Measurements from ENCODE around the gene PYGB.
A peak's percentile ranks its signal among the peaks of the same experiment; 100 is the strongest.

PYGB gene

DNA sequence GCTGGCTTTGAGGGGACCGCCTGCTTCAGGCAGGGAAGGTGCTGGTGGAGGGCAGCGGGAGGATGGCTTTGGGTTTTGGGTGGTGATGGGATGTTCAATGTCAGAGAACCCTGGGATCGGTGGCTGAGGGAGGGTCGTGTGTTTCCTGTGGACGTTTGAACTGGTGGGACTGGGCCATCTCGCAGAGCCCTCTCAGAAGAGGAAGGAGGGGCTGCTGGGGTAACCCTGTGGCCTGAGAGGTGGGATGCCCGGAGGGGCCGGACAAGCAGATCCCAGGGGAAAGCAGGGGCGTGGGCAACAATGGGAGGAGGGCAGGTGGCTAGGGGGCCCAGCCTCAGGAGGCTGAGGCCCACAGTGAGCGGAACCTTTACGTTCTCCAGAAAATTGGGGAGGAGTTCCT lies 34.9 kb downstream of the PYGB start:
- no peak for DNase-seq (ENCODE audit: low spot score)

DNA sequence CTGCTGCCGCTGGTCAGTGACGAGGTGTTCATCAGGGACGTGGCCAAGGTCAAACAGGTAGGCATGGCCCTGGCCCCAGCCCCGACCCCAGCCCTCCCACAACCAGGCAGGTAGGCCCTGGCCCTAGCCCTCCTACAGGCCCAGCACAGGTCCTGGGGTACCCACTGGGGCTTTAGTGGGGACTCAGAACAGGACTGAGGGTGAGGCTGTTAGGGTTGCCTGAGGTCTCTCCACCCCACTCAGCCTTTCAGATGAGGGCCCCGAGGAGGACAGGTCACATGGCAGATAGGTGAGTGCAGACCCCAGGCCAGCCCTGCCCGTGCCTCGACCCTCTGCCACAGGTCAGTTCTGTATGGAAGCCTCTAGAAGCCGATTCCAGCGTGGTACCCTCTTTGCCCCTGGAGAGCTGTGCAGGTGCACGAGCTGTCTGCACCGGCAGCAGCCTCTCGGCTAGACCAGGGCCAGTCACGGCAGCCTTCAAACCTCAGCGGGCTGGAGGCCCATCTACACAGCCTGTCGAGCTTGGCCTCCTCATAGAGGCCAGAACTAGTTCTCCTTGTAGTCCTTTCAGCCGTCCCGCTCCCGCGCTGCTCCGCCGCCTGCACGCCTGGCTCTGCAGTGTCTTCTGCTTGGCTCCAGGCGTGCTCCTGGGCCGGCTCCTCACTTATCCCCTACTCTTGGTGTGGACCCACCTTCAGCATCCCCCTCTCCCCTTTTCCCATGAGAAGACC lies 35.5 kb downstream of the PYGB start:
- DNase-seq (ENCODE audit: low spot score): no peak

DNA sequence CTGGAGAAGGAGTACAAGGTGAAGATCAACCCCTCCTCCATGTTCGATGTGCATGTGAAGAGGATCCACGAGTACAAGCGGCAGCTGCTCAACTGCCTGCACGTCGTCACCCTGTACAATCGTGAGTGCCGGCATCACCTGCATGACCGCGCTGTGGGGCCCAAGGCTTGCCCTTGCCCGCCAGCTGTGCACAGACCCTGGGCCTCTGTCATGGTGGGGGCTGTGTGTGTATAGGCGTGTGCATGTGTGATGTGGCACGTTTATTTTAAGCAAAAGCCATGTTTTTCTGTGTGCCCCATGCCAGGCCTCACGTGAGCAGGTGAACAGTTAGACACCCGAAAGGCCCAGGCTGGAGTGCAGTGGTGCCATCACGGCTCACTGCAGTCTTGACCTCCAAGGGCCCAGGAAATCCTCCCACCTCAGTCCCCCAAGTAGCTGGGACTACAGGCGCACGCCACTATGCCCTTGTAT lies 36.3 kb downstream of the PYGB start:
- DNase-seq (ENCODE audit: low spot score): no peak

DNA sequence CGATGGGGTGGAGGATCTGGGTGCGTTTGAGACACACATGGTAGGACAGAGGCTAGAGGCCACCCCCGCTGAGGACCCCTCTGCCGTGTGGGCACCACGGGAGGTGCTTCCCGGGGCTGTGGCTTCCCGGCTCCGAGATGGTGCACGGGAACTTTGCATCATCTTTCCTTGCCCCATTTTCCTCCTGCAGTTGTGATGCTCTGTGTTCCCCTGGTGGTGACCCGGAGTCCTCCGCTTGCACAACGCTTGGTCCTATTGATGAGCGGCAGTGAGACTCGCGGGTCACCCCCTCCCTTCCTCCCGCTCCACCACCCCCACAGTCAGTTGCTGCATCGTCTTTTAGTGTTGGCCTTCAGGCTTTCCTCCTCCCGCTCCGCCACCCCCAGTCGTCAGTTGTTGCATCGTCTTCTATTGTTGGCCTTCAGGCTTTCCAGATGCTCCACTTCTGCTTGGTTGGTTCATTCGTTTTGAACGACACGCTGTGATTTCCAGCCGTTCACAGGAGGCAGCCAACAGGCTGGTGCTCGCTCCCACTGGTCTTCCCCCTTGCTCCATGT lies 37.3 kb downstream of the PYGB start:
- DNase-seq (ENCODE audit: low spot score): no peak

DNA sequence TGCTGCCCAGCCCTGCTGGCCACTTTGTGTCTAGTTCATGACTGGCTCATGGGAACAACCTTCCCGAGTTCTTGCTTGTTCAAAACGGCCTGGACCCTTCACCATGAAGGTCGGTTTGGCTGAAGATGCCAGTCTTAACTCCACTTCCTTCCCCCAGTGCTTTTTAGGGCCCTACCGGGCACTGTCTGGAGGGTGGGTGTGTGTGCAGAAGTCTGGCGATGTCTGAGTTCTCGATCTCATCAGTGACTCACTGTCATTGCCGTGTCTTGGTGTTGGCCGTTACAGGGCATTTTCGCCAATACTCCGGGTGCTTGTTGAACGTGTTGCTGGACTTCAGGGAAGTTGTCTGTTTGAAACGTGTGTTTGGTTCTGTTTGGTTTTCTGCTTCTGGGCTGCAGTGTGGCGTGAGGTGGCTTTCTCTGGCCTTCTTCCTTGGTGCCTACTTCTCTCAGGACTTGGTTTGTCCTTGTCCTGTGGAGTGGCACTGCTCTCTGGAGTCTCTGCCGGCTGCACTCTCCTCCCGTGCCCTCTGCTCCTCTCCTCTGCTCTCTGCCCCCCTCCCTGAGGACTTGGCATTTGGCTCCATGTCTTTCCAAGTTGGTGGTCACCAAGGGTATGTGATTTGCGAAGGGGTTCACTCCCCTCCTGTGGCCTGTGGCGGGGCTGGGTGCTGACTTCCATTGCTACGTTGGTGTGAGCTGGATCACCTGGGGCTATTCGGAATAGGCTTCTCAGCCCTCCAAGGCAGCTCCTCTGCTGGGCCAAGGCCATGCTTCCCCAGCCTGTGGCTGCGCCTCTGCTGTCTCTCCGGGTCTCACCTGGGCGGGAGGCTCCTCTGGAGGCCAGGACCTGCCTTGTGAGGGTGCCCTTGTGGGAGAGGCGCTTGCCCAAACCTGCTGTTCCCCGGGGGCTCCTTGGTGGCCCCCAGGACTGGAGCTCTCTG lies 38.2 kb downstream of the PYGB start:
- DNase-seq (ENCODE audit: low spot score): no peak

DNA sequence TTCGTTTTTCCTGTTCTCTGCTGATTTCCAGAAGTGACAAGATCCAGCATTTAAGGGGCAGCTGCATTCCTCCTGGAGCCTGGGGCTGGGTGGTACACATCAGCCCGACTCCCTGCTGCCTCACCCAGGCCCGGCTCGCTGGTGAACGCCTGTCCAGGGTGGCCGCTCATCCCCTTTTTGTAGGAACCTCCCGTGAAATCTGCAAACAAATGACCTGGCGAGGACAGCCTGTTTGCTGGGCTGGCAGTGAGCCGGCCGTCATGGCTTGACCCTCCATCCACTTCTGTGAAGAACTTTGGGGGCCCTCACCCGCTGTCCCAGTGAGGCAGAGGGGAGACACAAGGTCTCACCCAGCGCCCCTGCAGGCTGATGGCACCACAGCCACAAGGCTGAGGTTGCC lies 39.0 kb downstream of the PYGB start:
- no peak for DNase-seq (ENCODE audit: low spot score)

DNA sequence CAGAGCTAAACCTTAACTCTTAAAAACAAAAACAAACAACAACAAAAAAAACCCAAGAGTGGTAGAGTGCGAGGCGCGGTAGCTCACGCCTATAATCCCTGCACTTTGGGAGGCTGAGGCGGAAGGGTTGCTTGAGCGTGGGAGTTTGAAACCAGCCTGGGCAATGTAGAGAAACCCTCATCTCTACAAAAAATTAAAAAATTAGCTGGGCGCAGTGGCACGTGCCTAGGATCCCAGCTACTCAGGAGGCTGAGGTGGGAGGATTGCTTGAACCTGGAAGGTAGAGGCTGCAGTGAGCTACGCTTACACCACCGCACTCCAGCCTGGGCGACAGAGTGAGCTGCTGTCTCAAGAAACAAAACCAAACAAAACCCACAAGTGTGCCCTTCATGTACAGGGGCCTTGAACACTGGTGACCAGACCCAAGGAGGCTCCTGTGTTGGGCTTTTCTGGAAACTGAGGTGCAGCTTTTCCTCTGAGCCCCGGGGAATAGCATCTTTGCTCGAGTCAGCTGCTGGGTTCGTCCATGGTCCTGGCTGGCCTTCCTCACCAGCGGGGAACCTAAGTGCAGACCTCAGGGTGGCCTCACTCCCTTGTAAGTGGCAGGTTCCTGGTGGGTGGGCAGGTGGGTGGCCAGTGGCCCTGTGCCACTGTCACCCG lies 39.9 kb downstream of the PYGB start:
- no peak for DNase-seq (ENCODE audit: low spot score)

DNA sequence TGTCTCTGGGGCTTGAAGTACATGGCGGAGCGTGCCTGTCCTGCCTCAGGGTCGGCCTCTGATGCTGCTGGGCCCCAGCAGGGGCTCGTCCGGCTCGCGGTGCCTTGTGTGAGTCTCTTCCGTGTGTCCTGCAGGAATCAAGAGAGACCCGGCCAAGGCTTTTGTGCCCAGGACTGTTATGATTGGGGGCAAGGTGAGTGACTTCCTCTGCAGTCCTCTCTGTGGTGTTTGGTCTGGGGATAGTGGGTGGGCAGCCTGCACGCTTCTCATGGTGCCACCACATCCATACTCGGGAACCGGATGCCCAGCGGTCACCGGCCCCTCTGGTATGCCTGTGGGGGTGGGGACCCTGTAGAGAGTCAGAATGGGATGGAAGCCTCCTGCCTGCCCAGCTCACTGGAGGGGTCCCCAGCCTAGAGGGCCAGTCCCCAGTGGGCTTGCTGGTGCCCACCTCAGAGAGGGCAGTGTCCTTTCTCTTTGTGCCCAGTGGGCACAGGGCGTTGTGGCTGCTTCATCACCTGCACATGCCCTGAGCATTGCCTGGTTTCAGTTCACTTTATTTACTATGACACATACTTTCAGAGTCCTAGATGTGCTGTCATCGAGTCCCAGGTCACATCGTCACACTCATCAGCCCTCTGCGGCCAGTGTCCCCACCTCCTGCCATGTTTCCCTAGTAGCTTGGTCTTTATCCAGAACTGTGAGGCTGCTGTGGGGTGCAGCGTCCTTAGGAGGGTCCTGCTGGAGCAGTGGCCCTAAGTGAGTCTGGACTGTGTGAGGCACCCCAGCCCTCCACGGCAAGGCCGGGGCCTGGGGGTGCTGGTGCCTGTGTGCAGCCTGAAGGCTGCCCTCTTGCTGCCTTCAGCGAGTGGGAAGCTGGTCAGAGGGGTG lies 40.7 kb downstream of the PYGB start:
- DNase-seq (ENCODE audit: low spot score): no peak

DNA sequence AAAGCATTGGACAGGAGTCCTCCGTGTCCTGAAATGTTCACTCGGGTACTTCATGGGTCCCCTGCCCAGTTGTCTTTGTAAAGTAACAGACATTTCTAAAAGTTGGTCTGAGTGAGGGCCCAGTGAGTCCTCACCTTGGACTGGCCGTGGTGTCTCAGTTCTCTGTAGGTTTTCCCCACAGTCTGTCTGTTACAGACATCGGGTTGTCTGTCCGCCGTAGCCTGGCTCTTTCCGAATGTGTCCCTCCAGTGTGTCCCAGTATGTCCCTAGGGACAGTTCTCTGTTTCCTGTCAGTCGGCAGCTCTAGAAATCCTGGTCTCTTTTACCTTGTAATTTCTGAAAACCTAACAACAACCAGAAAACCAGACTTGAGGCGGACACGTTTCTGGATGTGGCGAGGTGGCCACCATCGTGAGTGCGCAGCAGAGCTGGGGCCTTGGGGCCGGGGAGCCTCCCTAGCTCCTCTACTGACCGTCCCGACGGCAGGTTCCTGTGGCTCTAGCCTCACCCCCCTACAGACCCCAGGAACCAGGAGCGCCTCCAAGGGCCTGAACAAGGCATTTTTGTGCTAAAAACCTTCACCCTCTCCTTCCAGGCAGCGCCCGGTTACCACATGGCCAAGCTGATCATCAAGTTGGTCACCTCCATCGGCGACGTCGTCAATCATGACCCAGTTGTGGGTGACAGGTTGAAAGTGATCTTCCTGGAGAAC lies 42.2 kb downstream of the PYGB start:
- no peak for DNase-seq (ENCODE audit: low spot score)

DNA sequence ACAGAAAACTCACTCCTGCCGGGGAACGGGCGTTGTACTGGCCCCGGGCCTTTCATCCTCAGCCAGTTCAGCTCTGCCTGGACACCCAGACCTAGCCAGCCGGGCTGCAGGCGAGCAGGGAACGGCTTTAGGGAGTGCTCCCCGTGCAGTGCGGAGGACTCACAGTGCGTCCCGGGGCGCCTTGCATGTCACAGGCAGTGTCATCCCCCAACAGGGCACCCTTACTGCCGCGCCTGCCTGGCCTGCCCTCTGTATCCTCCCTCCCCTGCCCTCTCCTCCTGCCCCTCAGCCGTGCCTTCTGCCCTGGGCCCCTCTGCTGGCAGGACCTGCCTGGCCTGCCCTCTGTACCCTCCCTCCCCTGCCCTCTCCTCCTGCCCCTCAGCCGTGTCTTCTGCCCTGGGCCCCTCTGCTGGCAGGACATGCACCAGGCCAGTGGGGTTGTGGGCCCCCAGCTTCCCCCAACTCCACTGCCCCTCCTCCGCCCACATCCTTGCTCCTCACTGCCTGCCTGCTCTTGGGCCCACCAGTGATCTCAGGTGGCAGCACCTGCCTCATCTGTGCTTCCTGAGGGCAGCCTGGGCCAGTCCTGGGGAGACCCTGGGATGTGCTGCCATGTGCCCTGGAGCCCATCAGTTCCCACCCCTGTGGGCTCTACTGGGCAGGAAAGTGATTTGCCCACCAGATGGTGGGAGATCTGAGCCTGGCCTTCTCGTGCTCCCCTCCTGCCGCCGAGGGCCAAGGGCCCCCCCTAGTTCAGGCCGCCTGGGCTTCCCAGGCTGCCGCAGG lies 43.0 kb downstream of the PYGB start:
- DNase-seq (ENCODE audit: low spot score): no peak

DNA sequence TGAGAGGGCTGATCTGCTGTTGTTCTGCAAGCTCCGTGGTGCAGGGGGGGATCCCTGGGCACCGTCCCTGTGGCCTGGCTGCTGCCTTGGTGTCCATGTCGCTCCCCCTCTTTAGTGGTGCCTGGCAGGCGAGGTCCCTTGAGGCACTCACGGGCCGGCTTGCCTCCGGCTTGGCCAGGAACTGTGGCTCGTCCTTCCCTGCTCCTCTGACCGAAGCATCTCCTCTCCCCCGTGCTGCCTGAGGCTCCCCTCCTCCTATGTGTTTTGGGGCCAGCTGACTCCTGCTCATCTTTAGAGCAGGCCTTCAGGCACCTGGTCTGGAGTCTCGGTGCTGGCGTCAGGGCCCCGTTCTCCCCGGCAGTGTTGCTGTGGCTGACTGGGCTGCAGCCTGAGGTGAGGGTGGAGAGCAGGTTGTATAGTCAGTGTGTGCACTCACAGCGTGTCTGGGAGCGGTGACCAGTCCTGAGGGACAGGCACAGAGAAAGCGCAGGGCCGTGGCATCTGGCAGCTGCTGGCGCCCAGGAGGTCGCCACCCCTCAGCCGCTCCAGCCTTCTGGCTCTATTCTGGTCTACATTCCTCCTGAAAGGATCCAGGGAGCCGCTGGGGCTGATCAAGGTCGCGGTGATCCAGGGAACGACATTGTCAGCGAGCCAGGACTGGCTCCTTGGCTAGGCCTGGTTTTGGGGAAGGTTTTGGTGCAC lies 43.7 kb downstream of the PYGB start:
- no peak for DNase-seq (ENCODE audit: low spot score)

DNA sequence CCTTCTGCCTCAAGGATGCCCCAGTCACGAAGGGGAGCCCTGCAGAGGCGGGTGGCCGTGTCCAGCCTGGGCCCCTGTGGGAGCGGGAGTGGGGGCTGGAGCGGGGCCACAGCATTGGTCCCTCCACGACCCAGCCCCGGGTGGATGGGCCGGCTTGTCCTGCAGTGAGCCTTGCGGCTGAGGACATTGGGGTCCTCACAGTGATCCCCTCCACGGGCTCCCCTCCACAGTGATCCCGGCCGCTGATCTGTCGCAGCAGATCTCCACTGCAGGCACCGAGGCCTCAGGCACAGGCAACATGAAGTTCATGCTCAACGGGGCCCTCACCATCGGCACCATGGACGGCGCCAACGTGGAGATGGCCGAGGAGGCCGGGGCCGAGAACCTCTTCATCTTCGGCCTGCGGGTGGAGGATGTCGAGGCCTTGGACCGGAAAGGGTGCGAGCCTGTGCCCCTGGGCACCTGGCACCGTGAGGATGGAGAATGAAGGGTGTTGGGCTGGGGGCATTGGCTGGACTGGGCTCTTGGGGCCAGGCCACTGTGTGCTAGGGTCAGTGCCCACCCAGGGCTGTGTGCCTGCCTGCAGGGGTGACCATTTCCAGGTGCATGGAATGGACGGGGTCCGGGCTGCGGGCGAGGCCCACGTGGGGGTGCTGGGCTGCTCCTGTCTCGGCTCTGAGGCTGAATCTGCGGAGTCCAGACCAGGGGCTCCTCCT lies 44.4 kb downstream of the PYGB start:
- DNase-seq (ENCODE audit: low spot score): no peak

DNA sequence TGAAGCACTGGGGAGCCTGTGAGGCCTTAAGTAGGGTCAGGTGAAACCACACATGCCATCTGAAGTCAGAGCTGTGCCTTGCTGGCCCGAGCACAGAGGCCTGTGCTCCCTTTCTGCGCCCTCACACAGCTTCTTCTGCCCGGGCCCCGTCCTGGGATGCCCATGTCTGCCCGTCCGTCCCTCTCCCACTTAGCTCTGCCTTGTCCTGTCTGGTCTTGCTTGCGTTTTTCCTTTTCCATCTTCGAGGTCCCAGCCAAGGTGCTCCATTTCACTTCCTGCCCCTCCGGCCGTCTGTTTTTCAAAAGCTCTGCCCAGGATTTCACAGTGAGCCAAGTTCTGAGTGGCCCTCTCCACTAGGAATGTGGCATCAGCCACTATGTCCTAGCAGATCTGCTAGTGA lies 45.6 kb downstream of the PYGB start:
- DNase-seq (ENCODE audit: low spot score): no peak

DNA sequence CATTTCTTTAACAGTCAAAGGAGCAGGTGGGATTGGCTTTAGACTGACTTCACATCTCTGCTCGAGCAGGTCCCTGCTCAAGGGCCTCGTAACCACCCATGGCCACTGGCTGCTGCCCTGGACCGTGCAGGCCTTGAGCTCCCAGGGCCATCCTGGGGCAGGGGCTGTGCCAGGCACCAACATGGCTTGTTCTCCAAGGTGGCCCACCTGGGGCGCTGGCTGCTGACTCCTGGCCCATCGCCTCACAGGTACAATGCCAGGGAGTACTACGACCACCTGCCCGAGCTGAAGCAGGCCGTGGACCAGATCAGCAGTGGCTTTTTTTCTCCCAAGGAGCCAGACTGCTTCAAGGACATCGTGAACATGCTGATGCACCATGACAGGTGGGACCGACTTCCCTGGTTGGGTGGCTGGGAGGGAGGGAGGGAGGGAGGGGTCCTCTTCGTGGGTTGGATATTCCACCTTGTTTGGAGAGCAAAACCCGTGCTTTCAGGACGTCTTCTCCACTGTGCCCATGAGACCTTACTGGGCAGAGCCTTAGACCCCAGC lies 46.1 kb downstream of the PYGB start:
- no peak for DNase-seq (ENCODE audit: low spot score)

DNA sequence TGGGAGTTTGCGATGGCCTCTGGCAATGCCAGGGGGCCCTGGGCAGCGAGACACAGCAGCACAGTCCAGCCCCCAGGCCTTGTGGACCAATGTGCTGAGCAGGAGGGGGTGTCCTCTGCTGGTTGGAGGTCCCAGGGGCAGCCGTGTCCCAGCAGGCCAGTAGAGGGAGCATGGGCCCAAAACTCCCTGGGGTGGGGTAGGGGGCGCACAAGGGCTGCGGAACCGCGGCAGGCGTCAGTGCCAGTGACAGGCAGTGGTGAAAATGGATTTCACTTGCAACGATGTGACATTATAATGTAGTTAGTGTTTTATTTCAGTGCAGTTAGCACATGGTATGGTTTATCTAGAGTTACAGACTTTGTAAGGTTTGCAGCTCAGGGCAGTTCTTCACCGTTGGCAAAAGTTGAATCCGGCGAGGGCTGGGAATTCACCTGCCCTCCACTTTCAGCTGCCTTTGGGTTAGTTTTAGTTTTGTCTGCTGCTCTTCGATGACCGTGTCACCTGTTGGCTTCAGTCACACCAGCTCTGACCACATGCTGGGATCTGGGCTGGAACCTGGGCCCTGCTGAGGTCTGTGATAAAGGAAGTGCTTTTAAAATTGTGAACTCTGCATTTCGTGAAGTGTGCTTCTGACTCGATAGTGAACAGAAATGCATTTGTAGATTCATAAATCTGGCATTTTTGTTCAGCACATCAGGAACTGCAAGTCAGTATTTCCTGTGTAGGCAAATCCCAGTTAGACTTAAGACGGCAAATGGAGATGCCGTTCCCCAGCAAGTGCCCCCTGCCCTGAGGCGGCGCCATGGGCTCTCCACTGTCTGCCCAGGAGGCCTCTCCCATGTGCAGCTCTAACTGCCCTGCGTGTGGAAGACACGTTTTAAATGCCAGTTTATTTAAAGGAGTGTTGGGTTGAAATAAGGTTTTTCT lies 46.8 kb downstream of the PYGB start:
- DNase-seq (ENCODE audit: low spot score): peak; percentile 14

DNA sequence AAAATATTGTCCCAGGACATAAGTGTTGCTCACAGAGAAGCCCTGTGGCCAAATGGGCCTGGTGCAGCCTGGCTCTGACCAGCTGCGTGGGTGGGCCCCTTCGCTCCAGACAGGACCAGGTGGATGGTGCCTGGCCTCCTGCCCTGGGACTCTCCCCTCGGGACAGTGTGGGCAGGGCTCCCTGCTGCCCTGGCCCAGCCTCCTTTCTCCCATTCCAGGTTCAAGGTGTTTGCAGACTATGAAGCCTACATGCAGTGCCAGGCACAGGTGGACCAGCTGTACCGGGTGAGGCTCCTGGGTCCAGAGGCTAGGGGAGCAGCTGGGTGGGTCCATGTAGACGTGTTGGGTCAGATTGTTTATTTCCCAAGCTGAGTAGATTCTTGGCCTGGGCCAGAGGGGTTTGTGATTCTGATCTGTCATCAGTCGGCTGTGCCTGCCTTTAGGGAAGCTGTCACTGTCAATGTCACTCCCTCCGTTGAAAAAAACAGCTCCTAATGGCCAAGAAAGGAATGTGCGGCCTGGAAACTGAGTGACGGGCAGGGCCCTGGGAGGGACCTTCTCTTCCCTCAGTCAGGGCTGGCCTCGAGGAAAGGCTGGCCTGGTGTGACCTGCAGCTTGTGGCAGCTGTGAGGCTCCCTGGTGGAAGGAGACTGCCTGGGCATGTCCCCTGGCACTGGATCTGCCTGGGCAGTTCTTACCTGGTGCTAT lies 47.7 kb downstream of the PYGB start:
- DNase-seq (ENCODE audit: low spot score): no peak

All from hematopoietic multipotent progenitor cell treated with erythropoietin and hydrocortisone succinate and interleukin-3 and kit ligand, for 15 days (in vitro differentiated cells).